ENCODE measurements around the gene PYCARD.
"Not testable (repeated sequence)": the region's sequence is repeated elsewhere in the genome, so short reads cannot be mapped to it uniquely, and the experiment has no call there.

Gene PYCARD

DNA sequence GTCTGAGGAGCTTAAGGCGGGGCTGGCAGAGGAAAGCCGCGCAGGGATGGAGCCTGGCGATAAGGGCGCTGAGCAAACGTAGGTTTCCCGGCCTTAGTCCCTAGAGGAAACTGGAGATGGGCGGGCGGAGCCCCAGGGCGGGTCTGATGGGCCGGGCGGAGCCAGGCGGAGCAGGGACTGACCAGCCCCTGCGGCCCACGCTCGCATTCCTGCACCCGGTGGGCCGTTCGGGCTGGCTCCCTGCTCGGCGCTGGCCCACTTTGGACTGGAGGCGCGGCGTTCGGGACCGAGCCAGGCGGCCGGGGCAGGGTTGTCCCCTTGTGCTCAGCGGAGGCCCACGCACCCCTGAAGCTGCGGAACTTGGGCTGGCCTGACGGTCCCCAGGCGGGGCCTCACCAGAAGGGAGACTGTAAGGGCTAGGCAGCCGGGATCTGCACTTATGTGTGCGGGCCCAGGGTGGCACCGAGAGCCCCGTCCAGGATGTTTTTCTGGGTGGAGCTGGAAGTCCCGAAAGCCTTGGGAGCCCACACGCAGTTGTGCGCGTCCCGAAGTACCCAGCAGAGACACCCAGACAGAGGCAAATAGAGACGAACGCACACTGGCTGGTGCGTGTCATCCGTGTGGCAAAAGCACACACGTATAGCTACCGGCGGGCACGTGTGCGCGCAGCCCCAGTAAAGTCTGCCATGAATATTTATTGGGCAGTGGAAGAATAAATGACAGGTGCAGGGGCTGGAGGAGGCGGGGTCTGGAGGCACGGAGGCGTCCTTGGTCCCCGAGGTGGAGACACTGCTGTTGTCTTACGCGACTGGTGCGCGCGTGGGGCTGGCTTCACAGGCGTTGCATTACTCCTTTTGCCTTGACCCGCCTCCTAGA lies 13.0 kb upstream of the PYCARD start:
- FAIRE-seq, result no peak
- peak; percentile 88 for DNase-seq (ENCODE audit: low spot score)

DNA sequence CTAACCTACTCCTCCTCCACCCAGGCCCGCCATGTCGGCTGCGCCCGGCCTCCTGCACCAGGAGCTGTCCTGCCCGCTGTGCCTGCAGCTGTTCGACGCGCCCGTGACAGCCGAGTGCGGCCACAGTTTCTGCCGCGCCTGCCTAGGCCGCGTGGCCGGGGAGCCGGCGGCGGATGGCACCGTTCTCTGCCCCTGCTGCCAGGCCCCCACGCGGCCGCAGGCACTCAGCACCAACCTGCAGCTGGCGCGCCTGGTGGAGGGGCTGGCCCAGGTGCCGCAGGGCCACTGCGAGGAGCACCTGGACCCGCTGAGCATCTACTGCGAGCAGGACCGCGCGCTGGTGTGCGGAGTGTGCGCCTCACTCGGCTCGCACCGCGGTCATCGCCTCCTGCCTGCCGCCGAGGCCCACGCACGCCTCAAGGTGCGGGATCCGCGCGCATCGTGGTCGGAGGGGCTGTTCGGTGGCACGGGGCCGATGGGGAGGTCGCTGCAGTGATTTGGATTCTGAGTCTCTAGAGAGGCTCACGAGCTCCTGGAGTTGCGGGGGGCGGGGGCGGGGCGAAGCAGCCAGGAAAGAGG lies 12.2 kb upstream of the PYCARD start:
- DNase-seq (ENCODE audit: low spot score) (no peak), FAIRE-seq (no peak)

DNA sequence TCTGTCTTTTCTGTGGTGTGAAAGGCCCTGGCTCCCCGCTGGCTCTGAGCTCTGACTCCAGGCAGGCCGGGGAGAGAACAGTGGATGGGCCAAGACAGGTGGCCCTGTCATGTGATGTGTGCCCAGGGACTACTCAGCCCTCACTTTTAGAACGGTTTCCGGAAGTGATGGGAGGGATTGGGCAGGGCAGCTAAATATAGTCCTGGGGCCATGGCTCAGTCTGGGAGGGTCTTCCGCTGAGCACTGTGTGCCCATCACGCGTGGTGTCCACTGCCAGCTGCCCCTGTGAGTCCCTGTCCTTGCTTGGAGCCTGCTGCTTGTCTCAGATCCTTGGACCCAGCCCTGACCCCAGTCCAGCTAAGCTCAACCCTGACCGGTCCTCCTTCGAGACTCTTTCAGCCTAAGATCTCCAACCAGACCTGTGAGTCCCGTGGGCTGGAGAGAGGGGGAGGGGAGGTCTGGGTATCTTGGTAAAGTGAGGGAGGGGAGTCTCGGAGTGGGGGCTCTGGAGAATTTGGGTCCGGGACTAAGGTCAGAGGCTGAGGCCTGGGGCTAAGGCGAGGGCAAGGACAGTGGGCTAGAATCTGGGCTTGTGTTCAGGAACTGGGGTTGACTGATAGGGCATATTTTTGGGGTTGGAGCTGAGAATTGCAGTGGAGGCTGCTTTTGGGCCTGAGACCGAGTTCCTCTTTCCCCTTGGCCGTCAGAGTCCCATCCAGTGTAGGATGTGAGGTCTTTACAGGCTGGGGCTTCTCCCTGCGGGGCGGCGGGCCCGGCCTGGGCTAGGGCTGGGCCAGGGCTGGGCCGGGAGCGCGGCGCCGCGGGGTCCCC lies 11.5 kb upstream of the PYCARD start, which contains the start of gene TRIM72:
TSS of gene TRIM72 (plus strand) at position 243 of the 831 bp plus-strand sequence. CDS start 620 bp downstream, outside the sequence.
- no peak for FAIRE-seq
- DNase-seq (ENCODE audit: low spot score), result no peak

DNA sequence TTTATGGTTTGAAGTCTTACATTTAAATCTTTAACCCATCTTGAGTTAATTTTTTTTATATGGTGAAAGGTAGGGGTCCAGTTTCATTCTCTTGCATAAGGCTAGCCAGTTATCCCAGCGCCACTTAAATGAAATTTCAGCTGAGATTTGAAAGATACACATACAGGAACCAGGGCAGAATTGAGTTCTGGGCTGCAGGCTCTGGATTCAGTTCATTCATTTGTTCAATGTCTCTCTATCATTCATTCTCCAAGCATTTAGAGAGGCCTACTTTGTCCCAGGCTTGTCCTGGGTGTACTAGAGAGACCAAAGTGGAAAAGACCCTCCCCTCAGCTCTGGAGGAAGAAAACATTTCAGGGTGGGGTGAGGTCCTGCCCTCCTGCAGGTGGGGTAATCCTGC lies 10.8 kb upstream of the PYCARD start:
- no peak for FAIRE-seq

DNA sequence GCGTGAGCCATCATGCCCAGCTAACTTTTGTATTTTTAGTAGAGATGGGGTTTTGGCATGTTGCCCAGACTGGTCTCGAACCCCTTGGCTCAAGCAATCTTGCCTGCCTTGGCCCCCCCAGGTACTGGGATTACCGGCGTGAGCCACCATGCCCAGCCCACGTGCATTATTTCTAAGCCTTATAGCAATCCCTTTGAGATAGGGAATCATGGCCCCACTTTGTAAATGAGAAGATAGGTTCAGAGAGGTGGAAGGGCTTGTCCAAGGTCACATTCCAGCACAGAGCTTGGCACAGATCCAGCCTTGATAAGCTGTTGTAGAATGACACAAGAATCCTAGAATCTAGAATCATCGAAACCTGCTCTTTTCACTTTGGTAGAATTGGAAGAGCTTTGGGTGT lies 4.2 kb upstream of the PYCARD start:
- no peak for DNase-seq (ENCODE audit: low spot score)
- FAIRE-seq, result no peak

More for the DNA sequence above, 10.8 kb upstream of the PYCARD start:
- no peak for DNase-seq (ENCODE audit: low spot score)

DNA sequence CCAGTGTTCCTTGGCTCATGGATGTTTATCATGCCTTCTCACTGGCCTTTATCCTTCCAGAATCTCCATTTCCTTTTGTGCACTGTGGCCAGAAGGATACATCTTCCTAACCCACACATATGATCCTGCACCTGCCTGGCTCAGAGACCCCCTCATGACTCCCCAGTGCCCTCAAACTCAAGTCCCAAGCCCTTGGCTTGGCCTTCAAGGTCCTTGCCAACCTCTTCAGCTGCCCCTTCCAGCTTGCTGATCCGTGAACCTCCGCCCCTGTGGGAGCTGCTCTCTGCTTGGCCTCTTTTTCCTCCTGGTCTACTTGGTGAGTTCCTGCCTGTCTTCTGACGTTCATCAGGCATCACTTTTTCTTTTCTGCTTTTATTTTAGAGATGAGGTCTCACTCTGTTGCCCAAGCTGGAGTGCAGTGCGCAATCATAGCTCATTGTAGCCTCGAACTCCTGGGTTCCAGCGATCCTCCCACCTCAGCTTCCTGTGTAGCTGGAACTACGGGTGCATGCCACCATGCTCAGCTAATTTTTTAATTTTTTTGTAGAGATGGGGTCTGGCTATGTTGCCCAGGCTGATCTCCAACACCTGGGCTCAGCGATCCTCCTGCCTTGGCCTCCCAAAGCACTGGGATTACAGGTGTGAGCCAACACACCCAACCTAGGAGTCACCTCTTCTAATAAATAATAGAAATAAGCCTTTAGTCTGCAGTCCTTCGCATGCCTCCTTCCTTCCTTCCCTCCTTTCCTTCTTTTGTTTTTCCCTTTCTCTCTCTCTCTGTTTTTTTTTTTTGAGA lies 2.5 kb upstream of the PYCARD start:
- FAIRE-seq, result no peak

DNA sequence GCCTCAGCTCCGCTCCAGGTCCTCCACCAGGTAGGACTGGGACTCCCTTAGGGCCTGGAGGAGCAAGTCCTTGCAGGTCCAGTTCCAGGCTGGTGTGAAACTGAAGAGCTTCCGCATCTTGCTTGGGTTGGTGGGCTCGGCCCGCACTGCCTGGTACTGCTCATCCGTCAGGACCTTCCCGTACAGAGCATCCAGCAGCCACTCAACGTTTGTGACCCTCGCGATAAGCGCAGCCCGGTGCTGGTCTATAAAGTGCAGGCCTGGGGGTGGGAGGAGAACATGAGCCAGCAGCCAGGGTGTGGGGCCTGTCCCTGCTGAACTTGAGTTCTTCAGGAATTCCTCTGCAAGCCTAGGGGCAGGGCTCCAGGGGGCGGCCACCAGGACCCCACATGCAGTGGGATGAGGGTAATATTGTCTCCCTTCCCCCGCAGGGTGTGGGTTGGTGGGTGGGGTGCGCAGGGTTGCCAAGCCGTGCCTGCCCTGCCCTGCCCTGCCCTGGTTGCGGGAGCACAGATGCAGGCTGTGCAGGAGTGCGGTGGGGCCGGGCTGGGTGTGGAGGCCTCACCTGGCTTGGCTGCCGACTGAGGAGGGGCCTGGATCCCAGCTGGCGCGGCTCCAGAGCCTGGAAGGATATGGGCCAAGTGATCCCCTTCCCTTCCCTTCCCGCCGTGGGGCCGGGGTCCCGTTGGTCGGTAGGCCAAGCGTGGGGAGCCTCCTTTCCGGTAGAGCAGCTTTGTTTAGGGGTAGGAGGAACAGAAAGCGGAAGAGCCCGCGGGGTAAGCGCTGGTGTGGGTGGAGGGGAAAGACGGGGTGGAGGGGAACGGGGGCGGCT lies 762 bp downstream of the PYCARD start:
- DNase-seq (ENCODE audit: low spot score), result no peak

More for the DNA sequence above, 2.5 kb upstream of the PYCARD start:
- DNase-seq (ENCODE audit: low spot score), result no peak

DNA sequence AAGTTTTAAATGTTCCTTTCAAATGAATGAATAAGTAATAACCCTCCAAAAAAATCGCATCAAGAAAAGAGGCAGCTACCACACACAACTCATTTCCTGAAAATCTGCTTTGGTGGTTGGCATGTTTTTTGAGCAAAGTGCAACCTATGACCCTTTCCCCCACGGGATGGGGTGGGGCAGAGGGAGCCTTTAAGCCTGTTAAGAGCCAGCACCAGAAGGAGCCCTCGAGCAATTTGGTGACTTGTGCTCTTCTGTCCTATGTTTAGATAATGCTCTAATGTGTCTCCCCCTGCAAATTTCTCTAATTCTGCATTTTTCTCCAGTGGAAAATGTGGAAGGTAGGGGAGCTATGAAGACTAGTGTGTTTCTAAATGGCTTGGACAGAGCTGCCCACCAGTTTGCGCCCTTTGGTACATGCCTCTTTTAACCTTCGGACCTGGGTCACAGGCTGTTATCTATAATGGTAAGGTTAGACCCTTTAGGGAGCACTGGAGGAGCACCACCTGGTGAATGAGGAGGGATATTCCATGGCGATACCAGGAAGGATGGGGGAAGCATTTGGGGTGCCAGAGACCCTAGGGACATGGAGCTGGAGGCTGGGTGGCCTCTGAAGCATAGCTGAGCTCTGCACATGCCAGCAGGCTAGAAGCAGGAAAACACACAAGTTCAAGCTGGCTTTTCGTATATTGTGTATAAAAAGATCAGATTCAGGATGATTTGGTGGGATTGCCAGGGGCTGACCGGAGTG lies 1.6 kb downstream of the PYCARD start:
- FAIRE-seq (no peak), DNase-seq (ENCODE audit: low spot score) (no peak)

More for the DNA sequence above, 762 bp downstream of the PYCARD start:
- FAIRE-seq, result no peak

DNA sequence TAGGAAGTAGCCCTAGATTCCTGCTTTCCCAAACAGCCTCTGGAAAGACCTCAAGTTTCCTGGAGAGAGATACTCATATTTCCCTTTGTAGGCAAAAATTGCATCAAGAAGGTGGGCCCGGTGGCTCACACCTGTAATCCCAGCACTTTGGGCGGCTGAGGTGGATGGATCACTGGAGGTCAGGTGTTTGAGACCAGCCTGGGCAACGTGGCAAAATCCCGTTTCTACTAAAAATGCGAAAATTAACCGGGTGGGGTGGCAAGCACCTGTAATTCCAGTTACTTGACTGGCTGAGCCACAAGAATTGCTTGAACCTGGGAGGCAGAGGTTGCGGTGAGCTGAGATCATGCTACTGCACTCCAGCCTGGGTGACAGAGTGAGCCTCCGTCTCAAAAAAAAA lies 2.4 kb downstream of the PYCARD start:
- not testable (repeated sequence) for DNase-seq (ENCODE audit: low spot score); FAIRE-seq

DNA sequence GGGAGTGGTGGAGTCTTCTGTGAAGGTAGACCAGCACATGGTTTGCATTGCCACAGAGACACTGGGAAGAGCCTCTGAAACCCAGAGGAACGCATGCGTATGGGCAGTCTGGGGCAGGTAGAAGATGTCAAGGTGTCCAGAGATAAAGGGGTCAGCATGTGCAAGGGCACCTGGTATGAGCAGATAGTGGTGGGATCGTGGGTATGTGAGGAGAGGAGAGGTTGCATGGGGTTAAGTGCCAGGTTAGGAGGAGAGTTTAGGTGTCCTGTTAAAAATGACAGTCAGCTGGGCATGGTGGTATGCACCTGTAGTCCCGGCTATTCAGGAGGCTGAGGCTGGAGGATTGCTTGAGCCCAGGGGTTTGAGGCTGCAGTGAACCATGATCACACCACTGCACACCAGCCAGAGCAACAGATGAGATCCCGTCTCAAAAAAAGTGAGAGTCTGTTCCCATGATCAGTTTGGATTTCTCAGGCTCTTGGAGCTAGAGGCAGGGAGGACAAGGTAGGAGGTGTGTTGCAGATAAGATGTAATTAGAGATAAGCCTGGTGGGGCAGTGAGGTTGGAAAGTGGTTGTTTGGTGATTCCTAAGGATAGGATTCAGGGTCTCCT lies 3.0 kb downstream of the PYCARD start:
- no peak for DNase-seq (ENCODE audit: low spot score)
- no peak for FAIRE-seq

DNA sequence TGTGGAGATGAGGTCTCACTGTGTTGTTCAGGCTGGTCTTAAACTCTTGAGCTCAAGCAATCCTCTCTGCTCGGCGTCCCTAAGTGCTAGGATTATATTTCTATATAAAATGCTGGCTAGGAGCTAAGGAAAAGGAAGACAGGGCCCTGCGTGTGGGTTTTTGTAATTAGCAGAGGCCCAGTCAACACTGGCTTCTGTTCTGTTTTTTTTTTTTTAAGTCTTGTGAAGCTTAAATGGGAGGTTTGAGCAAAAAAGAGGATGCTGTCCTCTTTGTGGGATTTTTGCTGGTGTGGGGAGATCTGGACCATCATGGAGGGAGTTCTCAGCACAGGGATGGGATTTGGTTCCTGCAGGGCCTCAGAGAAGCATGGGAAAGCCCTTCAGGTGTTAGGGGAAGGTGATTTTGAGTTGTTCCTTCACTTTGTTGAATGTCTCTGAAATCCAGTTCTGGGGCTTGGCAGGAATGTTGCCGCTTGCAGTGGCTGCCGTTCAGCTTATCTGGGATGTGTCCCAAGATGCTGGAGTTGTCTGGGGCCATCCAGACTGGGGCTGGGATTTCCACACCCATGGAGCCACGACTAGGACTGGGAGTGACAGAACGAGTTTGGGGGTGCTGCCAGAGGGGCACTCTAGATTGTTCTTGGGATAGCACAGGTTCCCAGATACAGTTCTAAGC lies 4.2 kb downstream of the PYCARD start:
- no peak for FAIRE-seq
- DNase-seq (ENCODE audit: low spot score), result no peak

DNA sequence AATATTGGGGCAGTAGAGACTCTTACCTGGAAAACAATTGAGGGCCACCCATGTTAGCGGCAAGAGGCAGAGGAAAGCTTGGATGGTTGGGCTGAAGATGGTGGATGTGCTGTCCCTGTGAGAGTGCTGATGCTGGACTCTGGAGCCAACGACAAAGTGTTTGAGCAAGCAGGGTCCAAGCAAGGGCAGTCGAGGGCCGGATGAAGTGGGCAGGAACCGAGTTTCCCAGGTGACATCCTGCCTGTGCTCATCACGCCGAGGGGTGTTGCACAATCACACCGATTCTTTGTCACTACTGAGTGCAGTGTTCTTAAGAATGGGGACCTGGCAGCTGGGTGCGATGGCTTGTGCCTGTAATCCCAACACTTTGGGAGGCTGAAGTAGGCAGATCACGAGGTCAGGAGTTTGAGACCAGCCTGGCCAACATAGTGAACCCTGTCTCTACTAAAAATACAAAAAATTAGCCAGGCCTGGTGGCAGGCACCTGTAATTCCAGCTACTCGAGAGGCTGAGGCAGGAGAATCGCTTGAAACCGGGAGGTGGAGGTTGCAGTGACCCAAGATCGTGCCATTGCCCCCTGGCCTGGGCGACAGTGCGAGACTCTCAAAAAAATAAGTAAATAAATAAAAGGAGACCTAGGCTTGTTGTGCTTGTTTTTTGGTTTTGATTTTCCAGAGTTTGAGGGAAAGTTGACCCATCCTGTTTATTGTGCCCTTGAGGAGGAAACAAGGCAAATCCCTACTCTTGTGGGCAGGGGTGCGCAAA lies 6.1 kb downstream of the PYCARD start:
- DNase-seq (ENCODE audit: low spot score) (no peak), FAIRE-seq (no peak)

DNA sequence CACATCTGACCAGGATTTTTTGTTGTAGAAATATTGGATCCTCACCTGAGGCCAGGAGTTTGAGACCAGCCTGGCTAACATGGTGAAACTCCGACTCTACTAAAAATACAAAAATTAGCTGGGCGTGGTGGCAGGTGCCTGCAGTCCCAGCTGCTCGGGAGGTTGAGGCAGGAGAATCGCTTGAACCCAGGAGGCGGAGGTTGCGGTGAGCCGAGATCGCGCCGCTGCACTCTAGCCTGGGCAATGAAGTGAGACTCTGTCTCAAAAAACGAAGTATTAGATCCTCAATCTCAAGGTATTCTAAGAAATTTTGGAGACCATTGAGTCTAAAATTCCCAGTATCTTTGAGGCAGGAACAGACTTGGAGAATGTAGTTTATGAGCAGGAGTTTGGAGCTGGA lies 6.7 kb downstream of the PYCARD start:
- FAIRE-seq; DNase-seq (ENCODE audit: low spot score): not testable (repeated sequence)

DNA sequence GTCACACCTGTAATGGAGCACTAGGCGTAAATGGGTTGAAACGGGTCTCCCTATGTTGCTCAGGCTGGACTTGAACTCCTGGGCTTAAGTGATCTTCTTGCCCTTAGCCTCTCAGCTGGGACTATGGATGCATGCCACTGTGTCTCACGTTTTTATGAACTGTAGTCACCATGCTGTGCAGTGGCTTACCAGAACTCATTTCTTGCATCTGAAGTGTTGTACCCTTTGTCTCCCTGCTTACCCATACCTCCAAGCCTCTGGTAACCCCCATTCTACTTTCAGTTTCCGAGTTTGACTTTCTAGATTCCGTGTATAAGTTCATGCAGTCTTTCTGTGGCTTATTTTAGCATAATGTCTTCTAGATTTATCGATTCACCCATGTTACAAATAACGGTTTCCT lies 7.7 kb downstream of the PYCARD start:
- FAIRE-seq (no peak), DNase-seq (ENCODE audit: low spot score) (no peak)

DNA sequence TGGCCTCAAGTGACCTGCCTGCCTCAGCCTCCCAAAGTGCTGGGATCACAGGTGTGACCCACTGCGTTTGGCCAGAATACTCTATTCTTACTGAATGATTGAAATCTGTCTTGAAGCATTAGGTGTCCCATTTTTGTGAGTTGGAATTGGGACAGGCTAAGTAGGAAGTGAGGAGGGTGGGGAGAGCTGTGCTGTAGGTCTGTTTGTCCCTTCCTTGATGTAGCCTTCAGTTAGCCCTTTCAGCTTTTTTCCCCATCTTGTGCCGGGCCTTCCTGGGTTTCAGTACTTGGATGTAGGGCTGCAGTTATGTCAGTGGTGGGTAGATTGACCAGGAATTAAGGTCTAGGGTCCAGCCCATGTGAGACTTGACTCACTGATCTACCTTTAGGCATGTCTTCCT lies 8.7 kb downstream of the PYCARD start:
- FAIRE-seq, result no peak
- no peak for DNase-seq (ENCODE audit: low spot score)

DNA sequence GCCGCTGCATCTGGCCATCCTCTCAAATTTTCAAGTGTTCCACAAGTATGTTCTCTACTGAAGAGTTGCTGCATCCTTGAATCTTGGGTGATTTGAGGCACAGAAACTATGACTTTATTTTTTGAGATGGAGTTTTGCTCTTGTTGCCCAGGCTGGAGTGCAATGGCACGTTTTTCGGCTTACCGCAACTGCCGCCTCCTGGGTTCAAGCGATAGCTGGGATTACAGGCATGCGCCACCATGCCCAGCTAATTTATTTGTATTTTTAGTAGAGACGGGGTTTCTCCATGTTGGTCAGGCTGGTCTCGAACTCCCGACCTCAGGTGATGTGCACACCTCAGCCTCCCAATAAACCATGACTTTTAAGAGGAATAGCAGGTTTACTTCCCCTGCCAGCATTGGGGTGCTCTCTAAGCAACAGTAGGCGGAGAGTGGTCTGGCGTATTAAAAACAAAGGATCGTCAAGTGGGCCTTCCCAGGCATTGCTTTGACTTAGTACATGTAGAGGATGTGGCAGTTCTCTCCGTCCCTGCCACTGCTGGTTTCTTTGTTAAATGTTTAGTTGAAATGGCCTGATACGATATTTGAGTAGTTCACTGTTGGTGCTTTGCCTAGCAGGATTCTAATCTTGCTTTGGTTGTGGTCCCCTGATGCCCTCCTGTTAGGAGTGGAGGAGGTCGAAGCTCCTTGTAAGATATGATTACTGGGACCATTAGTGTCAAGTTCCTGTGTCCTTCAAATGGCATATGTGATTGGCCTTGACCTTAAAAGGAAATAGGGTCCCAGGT lies 9.5 kb downstream of the PYCARD start:
- FAIRE-seq (no peak), DNase-seq (ENCODE audit: low spot score) (no peak)

Data from urothelium cell line (cell line).